ENCODE measurements around the gene CELSR3.

The CELSR3 gene

DNA sequence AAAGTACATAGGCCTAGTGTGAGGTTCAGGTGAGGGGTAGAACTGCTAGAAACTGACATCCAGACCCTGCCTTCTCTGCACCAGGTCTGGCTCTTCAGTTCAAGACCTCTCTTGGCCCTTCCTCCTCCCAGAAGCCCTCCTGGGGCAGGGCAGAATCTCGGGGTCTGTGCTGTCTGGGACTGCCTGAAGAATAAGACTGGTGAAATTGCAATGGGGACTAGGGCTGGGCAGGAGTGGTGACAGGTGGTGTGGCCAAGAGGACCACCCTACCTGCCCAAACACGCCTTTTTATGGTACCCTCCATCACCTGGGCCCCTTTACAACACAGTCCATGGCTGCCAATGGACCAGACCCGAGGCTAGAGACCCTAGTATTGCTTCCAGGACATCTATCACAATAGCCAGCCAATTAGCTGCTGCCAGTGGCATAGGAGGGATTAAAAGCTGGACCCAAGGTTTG lies 24.6 kb upstream of the CELSR3 start:
- no peak overlapping the region for H3K27ac ChIP-seq

DNA sequence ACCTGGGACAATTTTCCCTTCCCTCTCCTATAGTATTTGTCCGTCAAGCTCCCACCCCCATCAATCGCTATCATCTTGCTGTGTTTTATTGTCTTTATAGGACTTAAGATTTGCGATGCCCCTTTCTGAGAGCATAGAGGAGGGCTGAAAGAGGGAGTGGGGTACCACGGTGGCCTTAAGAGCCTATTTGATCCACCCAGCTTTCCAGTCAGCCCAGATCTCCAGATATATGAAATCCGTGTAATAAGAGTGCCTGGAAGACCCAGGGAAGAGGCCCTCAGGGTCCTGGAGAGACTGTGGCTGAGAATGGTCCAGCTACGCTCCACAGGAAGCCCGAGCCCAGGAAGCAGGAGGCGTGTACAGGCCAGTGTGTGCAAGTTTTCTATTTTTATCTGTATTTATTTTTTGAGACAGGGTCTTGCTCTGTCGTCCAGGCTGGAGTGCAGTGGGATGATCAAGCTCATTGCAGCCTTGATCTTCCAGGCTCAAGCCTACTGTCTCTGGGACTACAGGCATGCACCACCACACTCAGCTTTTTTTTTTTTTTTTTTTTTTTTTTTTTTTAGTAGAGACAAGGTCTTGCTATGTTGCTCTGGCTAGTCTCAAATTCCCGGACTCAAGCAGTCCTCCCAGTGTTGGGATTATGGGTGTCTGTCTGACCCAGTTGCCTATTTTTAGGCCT lies 24.0 kb upstream of the CELSR3 start:
- H3K4me3 ChIP-seq: peak overlapping the region in 2 of 7 experiments; percentile 57 to 90

More for the DNA sequence above, 24.6 kb upstream of the CELSR3 start:
- H3K4me3 ChIP-seq: no peak overlapping the region

DNA sequence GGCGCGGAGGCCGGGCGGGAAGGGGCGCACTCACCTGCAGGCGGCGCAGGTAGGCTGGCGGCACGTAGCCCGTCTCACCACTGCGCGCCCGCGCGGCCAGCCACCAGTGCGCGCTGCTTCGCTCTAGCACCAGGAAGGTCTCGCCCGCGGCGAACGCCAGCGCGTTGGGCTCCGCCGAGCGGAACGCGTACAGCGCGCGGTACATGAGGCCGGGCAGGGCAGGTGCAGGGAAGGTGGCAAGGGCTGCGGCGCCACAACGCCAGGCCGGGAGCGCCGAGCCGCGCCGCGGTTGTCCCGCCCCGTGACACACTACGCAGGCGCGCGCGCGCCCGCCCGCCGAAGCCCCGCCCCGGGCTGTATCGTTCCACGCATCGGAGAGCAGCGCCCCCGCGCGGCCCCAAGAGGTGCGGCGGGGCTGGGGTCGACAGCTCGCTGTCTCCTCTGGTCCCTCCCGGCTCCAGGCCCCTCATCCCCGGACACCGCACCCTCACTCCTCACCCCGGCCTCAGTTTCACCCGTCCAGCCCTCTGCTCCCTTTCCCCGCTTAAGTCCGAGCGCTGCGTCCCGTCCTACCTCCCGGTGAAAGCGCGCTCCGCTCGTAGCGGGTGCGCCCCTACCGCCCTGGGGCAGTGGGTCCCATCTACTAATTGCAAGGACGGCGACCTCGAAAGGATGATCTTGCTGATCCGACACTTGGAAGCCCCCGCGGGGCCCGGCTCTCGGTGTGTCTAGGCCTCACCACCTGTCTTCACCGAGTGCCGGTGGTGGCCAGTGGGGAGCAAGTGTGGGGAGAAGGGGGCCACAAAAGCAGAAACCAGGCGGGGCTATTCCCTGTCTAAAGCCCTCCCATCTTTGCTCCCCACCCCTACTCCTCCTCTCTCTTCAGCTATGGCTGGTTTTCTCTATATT lies 23.2 kb upstream of the CELSR3 start, which contains the start of gene NCKIPSD:
Gene NCKIPSD (minus strand): TSS at position 313 of the 909 bp plus-strand sequence. CDS start 108 bp downstream, at position 205.
- Histone ChIP-seq H3K4me3 (peak within 1 kb of the TSS; percentile 57 to 90 (median 78)), H3K27ac (peak within 1 kb of the TSS; percentile 54 to 94 (median 86))

More for the DNA sequence above, 24.0 kb upstream of the CELSR3 start:
- H3K27ac ChIP-seq: peak overlapping the region in 8 of 21 experiments; percentile 81 to 92 (median 85)

DNA sequence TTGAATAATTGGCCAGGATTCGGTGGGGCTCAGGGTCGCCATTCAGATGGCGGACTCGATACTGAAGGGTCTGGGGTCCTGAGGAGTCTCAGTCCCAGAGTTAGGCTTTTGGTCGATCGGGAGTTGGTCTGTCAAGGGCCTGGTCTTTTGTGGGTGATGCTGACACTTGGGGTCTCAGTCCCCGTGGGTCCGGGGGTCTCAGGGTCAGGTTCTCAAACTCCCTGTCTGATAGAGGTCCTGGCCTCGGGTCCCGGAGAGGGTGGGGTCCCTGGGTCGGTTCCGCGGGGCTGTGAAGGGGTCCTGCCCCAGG lies 22.6 kb upstream of the CELSR3 start:
- Histone ChIP-seq H3K4me3 (peak overlapping the region; percentile 57 to 90 (median 78)), H3K27ac (peak overlapping the region; percentile 54 to 94 (median 86))

DNA sequence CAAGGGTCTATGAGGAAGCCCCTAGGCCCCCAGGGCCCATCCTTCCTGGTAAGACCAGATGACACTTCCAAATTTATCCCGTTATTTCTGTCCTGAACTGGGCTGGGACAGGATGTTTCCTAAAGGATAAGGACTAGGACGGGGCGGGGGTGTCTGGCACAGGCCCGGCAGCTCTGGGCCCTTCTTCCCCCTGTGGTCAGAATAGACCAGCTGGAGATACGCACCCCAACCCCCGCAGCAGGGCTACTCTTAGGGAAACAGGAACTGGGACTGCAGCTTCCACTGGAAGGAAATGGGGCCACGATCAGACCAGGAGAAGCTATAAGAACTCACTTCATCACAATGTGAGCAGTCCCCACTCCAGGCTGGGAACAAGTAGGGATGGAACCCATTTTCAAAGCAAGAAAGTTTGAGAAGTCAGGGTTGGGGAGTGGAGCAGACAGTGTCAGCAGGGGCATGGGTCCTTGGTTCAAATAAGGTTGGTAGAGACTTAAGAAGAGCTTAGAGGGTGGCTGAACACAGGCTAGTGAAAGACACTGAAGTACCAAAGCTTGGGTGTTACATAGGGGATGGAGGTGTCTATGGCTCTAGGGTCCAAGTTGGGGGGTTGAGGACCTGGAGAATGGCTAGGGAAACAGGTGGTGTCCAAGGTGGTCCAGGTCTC lies 21.9 kb upstream of the CELSR3 start:
- H3K4me3 ChIP-seq: peak overlapping the region; percentile 57 to 90 (median 78)
- peak overlapping the region in 10 of 21 experiments; percentile 1 to 92 (median 85) for H3K27ac ChIP-seq

DNA sequence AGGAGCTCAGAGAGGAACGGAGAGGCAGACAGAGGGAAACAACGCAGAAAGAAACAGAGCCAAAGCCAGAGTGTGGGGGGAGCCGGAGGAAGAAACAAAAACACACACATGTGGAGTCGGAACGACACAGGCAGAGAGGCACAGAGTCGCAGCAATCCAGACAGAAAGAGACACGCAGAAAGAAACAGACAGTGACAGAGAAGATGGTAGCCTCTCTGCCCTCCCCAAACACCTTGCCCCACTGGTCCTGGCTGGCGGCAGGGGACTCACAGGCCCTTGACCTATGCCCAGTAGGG lies 21.3 kb upstream of the CELSR3 start:
- peak overlapping the region in 1 of 7 experiments; percentile 78 for H3K4me3 ChIP-seq
- H3K27ac ChIP-seq: peak overlapping the region in 4 of 21 experiments; percentile 1 to 52 (median 23)

DNA sequence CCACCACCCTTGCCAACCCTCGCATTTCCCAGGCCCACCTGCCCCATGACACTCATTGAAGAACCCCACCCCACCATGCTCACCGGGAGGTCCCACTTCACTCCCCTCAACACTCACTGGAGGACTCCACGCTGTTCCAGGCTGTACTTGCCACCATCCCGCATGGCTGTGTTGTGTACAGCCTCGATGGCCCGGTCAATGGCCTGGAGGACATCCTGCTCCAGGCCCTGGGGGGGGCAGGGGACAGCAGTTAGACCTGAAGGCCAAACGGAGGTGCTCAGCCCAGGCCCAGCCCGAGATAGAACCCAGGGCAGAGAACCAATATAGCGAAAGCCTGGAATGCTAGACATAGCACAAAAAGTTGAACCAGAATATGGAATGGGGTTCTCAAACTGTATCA lies 20.1 kb upstream of the CELSR3 start:
- H3K4me3 ChIP-seq: no peak overlapping the region
- H3K27ac ChIP-seq: peak overlapping the region in 1 of 21 experiments; percentile 14

DNA sequence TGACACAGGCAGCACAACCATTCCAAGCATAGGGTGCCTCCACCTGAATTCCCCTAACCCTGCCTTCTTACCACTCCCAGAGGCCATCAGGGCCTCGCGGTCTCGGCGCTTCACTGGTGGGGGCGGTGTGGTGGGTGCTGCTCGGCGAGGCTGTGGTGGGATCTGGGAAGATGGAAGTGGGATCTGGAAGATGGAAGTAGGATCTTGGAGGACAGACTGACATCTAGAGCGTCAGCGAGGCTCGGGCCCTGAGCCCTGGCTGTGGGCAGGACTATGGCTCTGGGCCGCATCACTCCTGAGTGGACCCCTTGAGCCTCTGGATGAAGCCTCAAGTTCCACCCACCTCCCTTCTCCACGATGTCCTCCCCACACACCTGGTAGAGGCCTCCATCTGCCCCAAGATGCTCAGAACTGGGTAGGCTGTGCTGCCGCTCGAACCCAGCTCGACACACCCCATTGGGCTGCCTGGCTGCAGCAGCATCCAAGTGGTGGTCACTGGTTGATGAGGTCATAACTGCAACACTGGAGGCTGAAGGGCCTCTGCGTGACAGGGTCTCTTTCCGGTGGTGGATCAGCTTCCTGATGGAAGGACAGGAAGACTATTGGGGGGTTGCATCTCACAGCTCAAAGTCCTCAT lies 19.4 kb upstream of the CELSR3 start:
- H3K27ac ChIP-seq: no peak overlapping the region
- no peak overlapping the region for H3K4me3 ChIP-seq

DNA sequence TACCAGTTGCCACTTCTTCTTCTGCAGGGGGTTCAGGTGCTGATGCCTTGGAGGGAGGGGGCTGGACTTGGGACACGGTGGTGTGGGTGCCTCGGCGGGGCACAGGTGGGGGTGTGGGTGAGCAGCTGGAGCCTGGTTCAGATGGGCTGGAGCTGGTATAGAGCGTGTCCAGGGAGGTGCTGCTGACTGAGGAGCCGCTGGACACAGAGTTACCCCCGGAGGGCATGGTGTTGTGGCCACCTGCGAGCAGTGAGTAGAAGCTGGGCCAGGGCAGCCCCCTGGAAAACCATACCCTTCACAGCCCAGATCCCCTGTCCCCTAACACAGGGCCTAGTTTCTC lies 18.8 kb upstream of the CELSR3 start:
- Histone ChIP-seq H3K27ac (no peak overlapping the region), H3K4me3 (no peak overlapping the region)

DNA sequence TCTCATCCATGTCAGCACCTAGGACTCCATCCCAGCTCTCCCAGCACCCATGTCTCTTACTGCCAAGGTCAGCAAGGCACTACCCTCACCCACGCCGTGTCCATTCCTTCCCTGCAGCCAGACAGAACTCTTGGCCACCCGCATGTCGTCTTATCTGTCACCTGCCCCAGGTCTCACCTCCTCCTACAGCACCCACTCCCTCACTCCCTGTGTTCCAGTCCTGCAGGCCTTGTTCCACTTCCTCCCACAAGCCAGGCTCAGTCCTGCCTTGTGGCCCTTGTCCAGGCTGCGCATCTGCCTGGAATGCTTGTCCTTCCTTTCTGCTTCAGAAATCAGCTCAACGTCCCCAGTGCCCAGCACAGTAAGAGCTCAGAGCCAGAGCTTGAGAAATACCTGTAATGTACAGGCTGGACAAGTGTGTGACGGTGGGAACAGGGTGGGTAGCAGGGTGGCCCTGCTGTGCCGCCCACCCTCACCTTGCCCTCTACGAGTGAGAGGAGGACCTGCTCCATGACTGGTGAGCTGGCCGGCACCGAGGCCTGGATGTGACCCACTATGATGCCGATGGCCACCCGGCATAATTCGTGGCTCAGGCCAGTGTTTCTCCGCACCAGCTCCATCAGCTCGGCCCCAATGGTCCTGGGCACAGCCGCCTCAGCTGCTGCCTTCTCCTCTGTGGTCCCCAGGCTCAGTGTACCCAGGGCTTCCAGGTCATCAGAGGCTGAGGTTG lies 18.3 kb upstream of the CELSR3 start:
- Histone ChIP-seq H3K4me3 (no peak overlapping the region), H3K27ac (no peak overlapping the region)

DNA sequence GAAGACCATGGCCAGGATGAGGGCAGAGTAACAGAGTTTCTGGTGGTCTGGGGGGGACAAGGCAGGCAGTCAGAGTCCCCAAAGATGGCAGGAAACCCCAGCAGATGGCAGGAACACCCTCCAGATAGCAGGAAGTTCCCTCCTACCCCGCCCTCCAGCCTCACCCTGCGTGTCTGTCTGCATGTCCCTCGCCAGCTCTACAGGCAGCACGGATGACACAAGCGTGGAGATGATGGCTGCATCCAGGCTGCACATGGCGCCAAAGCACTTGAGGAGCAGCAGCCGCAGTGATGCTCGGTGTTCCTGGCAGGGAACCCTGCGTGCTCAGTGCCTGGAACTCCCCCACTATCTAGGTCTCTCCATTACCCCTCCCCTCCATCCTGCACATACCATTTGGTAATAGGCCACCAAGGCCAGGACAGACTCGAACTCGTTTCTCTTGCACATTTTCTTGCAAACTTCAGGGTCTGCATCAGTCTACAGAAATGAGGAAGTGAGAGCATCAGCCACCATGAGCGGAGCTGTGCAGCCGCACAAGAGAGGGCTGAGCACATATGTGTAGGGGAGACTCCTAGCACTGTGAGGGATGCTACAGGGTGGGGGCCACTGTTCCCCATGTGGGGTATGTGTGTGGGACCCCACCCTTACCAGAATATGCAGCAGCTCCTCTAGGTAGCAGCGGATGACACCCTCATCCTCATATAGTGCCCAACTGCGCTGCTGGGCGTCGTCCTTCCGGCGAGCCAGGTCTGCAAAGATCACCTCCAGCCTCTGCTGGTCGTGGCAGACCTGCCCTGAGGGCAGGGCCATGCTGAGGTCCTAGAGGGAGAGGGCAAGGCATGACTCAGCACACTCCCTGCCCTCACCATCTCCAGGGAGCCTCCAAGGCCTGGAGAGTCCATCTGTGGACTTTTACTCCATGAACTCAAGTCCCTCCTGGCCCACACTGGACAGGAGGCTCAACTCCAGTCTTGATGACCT lies 17.0 kb upstream of the CELSR3 start:
- no peak overlapping the region for H3K4me3 ChIP-seq
- H3K27ac ChIP-seq: no peak overlapping the region

DNA sequence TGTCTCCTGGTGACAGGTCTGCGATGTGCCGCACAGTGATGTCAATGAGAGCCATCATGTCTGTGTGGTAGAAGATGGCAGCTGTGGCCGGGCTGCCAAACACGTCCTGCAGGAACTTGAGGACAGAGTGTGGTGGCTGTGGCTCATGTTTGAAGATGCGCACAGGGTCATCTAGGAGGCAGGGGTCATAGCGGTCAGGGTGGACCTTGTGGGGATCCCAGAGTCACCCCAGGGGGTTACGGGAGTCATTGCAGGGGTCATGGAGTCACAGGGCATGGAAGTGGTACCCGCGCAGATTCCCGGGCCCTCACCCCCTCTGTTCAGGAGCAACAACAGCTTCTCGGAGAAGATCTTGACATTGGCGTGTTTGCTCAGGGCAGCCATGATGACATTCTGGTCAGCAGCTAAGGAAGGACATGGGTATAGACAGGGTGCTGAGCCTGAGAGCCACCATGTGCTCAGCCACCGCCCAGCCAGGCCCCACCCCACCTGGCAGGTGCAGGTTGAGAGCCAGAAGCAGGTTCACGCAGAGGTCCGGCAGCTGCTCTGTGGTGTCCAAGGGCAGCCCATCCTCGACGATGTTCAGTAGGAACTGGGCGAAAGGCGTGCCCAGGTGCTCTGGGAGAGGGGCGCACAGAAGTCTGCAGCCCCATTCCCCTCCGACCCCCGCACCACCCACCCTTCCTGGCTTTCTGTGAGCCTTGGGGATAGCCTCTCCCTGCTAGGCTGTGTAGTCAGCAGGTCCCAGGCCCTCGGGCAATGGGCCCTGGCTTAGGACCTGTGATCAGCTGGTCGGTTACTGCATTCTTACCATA lies 16.1 kb upstream of the CELSR3 start:
- Histone ChIP-seq H3K4me3 (no peak overlapping the region), H3K27ac (no peak overlapping the region)

DNA sequence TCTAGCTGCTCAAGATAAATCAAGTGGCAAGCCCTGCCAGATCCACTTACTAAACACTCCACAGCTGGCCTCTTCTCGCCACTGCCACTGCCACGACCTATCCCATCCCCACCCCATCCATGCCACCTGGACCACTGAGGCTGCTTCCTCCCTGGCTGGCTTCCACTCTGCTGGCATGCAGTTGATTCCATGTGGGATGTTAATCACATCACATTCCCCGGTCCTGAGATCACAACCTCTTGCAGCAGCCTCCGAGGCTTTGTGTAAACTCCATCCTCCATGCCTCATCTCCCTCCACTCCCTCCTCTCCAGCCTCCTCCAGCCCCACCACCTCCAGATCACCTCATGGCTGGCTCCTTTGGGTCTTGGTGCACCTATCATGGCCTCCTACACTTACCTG lies 15.4 kb upstream of the CELSR3 start:
- H3K4me3 ChIP-seq: no peak overlapping the region
- H3K27ac ChIP-seq: no peak overlapping the region

DNA sequence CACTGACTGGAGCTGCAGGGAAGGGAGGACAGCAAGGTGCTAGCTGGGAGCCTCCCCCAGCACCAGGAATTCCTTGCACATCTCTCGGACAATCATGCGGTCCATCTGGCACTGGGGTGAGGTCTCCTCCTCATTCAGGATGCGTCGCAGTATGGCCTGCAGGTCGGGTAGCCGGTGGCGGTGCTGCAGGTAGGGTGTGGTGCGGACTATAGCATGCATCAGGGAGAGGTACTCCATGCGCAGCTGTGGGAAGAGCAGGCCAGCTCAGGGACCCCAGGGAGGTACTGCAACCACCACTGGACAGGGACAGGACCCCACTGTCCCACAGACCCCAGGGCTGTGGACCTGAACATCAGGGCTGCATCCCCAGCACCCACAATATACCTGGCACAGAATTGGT lies 11.8 kb upstream of the CELSR3 start:
- Histone ChIP-seq H3K4me3 (no peak overlapping the region), H3K27ac (no peak overlapping the region)

DNA sequence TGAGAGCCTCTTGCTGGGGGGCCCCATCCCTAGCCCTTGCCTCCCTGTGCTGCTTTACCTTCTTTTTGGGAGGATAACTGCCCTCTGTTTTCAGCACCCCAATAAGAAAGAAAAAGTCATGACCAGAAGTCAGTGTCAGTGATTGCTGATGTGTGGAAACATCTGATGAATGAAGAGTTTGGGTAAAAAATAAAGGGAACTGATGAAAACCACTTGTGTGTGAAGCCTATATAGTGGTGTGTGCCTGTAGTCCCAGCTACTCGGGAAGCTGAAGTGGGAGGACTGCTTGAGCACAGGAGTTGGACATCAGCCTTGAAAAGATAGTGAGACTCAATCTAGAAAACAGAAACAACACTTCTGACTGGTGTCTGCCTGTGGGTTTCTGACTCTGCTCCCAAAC lies 9.8 kb upstream of the CELSR3 start:
- Histone ChIP-seq H3K4me3 (no peak overlapping the region), H3K27ac (no peak overlapping the region)

DNA sequence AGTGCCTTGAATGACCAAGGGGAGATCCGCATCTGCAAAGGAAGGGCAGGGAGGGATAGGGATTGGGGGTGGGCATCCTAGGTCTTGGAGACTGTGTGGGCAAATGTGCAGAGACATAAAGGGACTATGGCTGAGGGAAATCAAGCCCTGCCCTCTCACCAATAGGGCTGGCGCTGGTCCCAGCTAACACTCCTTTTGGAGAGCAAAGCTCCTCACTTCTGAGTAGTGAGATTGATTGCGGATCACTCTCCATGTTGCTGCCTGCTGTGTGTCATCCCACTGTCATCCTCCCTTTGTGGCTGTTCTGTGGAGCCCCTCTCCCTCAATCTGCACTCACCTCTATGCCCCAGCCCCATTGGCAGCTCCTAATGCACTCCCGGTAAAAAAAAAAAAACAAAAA lies 2.2 kb upstream of the CELSR3 start:
- H3K4me3 ChIP-seq: no peak overlapping the region
- peak overlapping the region in 2 of 21 experiments; percentile 17 to 87 for H3K27ac ChIP-seq

DNA sequence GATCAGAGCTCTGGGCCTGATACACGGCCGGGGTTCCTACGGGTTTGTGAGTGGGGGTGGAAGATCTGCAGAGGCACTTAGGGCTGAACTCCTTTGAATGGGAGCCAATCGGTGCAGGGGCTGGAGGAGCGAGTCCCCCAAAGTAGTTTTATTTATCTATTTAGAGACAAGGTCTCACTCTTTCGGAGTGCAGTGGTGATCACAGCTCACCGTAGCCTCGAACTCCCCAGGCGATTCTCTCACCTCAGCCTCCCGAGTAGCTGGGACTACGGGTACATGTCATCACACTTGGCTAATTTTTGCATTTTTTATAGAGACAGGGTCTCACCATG lies 1.6 kb upstream of the CELSR3 start:
- H3K4me3 ChIP-seq: peak overlapping the region in 2 of 7 experiments; percentile 51 to 54
- H3K27ac ChIP-seq: peak overlapping the region in 4 of 21 experiments; percentile 73 to 87 (median 76)
